GM18526 (cell line): ENCODE measurements around the gene BLACAT1.

ENCODE experiments used
- POLR2A ChIP-seq: IDR thresholded peaks from 3 replicates; pipeline ENCODE4 v1.6.1; 2011; ENCODE audit not compliant: insufficient read length; ENCODE audit errors: extremely low read depth

Gene BLACAT1

DNA sequence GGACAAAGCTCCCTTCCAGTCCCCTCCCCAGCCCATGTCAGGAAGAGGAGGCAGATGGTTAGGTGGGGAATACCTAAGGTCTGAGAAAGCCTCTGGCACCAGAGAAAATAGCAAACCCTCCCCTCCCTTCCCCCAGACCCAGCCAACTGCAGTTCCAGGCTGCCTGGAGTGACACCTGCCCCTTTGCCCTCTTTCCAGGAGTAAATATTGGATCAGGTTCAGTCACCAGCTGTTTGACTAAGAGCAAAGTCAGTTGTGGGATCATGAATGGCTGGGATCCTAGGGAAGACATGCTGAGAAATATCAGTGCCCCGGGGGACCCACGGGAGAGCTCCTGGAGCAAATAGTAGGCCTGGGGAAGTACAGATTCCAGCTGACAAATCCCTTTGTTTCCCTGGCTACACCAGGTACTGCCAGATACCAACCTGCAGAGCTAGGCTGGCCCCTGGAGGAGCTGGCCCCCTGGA, 36.4 kb upstream of the BLACAT1 start:
- no peak for TF ChIP-seq POLR2A

DNA sequence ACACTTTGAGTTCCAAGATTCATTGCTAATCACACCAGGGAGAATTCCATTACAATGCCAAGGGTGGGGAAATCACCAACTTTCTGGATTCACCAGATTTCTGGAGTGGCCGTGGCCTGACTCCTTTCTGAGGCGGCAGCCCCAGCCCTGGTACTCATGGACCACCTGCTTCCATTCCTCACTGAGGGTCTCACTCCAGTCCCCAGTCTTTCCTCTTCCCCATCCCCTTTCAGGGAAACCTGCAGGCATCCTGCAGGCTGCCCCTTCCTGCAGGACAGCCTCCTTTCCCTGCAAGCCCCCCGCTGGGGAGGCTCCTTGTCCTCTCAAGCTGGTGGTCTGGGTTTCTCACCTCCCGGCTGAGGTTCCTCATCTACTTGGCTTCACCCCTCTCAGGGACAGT, 35.9 kb upstream of the BLACAT1 start:
- no peak for TF ChIP-seq POLR2A

DNA sequence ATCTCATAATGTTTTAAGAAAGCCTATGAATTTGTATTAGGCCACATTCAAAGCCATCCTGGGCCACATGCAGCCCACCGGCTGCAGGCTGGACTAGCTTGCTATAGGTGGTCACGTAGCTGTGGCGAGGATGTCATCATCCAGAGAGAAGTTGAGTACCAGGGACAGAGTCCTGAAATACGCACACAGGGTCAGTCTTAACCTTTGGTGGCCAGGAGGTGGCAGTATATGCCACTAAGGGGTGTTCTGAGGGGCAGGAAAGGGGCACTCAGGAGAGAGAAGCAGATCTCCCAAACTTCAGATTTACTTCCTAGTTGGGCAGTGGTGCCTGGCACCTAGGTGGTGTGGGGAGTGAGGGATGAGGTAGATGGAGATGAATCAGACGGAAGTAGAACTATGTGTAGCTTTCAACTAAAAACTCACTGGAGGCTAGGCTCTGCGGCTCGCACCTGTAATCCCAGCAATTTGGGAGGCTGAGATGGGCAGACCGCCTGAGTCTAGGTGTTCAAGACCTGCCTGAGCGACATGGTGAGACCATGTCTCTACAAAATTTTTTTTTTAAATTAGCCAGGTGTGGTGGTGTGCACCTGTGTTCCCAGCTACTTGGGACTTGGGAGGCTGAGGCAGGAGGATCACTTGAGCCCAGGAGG, 32.4 kb upstream of the BLACAT1 start:
- TF ChIP-seq POLR2A: no peak

DNA sequence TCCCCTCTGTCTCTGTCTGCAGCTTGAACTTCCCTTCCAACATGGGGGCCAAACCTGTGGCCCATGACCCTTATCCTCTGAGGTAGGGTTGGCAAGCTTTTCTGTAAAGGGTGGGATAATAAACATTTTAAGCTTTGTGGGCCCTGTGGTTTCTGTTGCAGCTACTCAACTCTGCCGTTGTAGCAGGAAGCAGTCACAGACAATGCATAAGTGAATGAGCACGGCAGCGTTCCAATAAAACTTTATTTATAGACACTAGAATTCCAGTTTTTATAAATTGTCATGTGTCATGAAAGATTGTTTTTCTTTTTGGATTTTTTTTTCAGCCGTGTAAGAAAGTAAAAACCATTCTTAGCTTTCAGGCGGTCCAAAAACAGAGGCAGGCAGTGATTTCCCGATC, 30.4 kb upstream of the BLACAT1 start:
- no peak for TF ChIP-seq POLR2A

DNA sequence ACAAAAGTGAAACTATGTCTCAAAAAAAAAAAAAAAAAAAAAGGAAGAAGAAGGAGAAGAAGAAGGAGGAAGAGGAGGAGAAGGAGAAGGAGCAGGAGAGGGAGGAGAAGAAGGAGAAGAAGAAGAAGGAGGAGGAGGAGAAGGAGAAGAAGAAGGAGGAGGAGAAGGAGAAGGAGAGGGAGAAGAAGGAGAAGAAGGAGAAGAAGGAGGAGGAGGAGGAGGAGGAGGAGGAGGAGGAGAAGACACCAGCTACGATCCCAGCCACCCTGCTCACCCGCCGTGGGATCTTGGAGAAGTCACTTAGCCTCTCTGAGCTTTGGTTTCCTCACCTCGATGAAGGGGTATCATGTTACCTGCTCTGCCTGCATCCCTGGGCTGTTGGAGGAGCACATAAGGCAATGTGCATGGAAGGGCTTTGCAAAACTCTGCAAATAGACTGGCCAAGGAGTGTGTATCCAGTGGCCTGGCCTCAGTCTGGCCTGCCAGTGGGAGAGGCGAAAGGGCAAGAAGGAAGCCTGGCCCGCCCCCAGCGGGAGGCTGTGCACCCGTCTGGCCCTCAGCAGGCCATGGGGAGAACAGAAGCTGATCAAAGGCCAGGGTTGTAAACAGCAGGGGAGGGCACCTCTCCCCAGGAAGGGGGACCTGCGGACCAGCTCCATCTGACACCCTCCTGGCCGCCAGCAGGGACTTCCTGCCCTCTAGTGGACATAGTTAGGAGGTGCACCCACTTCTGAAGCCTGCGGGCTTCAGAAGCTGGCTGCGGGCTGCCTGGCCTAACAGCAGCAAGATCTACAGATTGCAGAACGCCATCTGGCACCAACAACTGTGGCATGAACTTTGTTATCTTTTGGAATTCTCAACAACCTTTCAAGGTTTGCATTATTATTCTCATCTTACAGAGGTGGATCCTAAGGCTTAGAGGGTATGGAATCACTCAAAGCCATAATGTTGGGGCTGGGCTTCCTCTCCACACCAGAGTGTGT, 29.4 kb upstream of the BLACAT1 start:
- no peak for TF ChIP-seq POLR2A

DNA sequence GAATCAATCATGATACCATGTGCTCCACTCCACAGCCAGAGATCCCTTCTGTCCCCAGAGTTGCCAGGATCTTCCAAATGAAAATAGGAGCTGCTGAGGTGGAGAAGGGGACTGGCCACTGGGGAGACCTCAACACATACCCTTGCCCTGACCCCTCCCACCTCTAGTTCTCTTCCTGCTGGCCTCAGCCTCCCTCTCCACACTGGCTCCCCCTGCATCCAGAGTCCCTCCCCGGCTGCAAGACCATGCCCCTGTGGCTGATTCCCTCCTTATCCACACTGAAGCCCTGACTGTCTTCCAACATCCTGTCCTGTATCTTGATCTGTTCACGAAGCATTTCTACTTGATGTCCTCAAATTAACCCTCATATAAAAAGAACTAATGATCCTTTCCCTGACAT, 27.5 kb upstream of the BLACAT1 start:
- no peak for TF ChIP-seq POLR2A

DNA sequence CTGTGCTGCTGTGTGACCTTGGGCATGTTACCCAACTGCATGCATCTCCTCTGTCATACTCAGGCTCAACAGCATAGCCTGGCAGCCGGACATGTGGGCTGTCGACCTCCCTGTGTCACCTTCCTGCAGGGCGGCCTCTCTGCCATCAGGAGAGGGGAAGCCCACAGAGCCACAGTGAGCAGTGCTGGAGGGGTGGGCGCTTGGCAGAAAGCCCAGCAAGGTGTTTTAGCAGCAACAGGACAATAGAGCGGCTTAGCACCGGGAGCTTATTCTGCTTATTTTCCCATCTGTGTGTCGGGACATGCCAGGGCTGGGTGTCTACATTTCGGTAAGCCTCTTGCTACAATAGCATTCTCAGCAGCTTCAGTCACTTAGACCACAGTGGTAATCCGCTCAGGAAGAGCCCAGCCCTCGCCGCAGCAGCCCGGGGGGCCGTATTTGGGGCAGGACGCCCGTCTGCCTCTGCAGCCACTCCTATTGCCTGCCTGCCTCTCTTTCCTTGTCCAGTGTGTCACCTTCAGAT, 25.8 kb upstream of the BLACAT1 start:
- no peak for TF ChIP-seq POLR2A

DNA sequence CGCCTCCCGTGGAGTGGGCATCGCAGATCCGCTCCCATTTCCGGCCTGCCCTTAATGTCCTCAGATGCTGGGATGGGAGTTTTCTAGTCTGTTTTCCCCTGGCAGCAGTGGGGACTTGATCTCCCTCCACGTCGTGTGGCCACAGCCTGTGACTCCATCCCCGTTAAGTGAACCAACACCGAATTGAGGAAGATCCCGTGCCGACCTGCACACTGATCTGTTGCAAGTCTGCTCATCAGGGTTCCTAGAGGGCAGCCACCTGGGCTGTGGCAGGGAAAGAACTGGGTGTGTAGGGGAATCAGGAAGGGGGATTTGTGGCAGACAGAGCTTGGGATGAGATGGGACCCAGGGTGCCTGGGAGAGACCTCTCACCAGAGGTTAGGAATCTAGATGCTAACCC, 25.4 kb upstream of the BLACAT1 start:
- no peak for TF ChIP-seq POLR2A

DNA sequence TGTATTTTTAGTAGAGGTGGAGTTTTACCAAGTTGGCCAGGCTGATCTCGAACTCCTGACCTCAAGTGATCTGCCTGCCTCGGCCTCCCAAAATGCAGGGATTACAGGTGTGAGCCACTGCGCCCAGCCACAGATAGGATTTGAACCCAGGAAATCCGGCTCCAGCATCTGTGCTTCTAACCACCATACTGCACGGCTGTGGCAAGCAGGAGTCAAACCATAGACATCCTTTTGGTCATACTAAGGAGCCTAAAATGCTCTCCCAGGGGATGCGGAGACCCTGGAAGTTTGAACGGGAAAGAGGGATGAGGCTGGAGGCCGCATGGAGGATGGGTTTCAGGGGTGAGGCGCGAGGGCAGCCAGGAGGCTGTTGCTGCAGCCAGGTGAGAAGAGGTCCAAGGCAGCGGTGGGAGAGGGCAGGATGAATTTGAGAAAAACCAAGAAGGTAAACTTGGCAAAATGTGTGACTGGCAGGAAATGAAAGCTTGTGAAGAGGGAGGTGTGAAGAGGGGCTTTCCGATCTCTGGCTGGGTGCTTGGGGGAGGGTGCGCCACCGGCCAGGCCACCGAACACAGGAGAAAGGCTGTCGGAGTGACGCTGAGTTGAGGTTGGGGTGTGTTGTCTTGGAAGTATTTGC, 24.6 kb upstream of the BLACAT1 start:
- TF ChIP-seq POLR2A: no peak

DNA sequence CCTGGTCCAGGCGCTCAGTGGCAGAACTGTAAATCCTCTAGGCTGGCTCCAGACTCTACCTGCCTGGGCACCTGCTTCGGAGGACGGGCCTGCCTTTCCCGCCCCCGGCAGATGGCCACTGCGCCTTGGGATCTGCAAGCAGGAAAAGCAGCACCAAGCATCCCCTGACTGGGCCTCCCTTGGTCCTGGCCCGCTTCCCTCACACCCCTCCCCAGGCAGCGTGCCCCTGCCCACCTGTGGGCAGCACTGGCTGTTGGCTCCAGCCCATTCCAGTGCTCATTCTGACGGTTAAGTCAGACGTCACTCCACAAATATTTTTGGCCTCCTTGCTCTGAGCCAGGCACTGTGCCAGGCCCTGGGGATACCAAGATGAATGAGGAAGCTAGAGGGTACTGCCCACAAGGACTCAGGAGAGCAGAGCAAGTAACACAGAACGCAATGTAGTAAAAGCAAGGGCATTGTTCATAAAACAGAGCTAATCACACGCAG, 22.0 kb upstream of the BLACAT1 start:
- TF ChIP-seq POLR2A: no peak

DNA sequence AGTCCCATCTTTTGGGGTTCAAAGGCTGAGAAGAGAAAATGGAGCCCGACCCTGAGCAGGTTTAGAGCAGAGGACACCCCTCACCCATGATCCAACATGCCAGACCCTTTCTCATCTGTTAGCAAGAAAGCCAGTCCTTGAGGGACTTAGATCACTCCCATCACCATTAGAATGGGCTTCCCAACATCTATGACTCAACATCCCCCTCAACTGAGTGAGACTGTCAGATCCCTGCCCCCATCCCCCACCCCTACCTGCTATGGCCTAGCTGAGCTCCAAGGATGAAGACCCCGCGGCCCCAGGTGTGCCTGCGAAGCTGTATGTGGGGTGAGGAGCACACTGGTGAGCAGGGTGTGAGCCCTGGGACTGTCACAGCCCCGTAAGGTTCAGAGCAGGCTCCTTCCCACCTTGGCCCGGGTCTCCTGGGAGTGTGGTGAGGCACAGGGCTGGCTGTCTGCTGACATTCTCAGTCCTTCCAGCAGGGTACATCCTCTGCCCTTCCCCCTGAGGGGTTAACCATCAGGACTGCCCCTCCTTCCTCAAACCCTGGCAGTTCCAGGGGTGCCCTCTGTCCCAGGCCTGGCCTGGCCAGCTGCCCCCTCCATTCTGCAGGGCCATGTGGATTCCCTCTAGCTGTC, 21.4 kb upstream of the BLACAT1 start:
- TF ChIP-seq POLR2A: no peak

DNA sequence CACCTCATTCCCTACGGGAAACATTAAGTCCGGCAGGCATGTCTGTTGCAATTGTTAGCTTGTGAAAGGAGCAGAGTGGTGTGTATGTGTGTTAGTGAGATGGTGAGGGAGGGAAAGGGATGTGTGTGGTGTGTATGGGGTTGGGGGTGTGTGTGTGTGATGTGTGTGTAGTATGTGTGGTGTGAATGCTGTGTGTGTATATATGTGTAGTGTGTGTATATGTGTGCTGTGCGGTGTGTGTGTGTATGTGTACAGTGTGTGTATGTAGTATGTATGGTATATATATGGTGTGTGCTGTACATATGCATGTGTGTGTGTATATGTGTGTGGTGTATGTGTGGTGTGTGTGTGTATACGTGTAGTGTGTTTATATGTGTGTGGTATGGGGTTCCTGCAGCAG, 20.8 kb upstream of the BLACAT1 start:
- no peak for TF ChIP-seq POLR2A

DNA sequence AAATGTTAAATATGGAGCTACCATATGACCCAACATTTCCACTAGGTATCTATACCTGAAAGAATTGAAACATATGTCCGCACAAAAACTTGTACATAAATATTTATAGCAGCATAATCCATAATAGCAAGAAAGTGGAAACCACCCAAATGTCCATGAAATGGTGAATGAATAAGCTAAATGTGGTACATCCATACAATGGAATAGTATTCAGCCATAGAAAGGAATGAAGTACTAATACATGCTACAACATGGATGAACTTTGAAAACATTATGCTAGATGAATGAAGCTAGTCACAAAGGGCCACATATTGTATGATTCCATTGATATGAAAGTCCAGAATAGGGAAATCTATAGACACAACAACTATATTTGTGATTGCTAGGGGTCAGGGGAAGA, 20.0 kb upstream of the BLACAT1 start:
- no peak for TF ChIP-seq POLR2A

DNA sequence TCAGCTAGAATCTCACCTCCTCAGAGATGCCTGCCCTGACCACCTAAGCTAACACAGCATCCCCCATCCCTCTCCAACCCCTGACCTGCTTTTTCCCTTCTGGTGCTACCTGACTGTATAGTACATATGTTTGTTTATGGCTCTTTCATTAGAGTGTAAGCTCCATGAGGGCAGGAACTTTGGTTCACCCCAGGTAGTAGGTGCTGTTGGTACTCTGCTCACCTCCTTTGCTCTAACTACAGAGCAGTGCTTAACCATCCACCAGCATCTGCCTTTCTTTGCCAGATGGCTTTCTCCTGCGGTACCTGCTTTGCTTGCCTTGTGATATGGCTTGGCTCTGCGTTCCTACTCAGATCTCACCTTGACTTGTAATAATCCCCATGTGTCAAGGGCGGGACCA, 18.7 kb upstream of the BLACAT1 start:
- TF ChIP-seq POLR2A: no peak

DNA sequence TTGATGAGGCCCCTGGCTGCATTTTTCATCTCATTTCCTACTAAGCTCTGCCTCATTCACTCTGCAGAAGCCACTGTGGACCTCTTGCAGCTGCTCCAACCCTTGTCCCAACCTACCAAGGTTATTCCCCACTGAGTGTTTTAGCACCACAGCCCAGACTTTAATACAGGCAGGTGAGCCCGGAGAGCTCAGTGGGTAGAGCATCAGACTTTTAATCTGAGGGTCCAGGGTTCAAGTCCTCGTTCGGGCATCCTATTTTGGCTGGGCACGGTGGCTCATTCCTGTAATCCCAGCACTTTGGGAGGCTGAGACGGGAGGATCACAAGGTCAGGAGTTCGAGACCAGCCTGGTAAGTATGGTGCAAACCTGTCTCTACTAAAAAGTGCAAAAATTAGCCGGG, 18.1 kb upstream of the BLACAT1 start:
- TF ChIP-seq POLR2A: no peak
